Prostate gland (tissue), 2 donors: ENCODE measurements around the gene ZNF292.

Source experiments
- POLR2A ChIP-seq: fragments of 450-650 bp; IDR thresholded peaks from one replicate; pipeline ENCODE4 v1.6.1; 2016; ENCODE audit warnings: antibody characterized with exemption, mild to moderate bottlenecking
- POLR2AphosphoS5 ChIP-seq: sonication (generic); formaldehyde crosslinking; IDR thresholded peaks from one replicate; pipeline ENCODE4 v1.6.1; 2017; ENCODE audit warnings: antibody characterized with exemption
- TF ChIP-seq, protein P1 (sequence below), 4 experiments: fragments of 200-600 bp in 2 of 4; fragments of 450-650 bp in 2 of 4; sonication (generic) in 2 of 4; IDR thresholded peaks; 1 replicate in 3 of 4; 2 replicates in 1 of 4; pipeline ENCODE4 v1.5.1; 2016 to 2019; ENCODE audit warnings: antibody characterized with exemption in 4 of 4, mild to moderate bottlenecking in 2 of 4, moderate library complexity in 2 of 4

DNA sequence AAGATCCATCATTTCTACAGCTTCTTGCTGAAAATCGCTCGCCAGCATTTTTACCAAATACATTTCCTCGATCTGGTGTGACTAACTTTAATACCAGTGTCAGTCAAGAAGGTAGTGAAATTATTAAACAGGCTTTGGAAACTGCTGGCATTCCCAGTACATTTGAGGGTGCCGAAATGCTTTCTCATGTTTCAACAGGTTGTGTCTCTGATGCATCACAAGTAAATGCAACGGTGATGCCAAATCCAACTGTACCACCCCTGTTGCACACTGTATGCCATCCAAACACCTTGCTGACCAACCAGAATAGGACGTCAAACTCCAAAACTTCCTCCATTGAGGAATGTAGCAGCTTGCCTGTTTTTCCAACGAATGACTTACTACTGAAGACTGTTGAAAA is 102.6 kb downstream of the ZNF292 start:
- TF ChIP-seq, protein P1, sequence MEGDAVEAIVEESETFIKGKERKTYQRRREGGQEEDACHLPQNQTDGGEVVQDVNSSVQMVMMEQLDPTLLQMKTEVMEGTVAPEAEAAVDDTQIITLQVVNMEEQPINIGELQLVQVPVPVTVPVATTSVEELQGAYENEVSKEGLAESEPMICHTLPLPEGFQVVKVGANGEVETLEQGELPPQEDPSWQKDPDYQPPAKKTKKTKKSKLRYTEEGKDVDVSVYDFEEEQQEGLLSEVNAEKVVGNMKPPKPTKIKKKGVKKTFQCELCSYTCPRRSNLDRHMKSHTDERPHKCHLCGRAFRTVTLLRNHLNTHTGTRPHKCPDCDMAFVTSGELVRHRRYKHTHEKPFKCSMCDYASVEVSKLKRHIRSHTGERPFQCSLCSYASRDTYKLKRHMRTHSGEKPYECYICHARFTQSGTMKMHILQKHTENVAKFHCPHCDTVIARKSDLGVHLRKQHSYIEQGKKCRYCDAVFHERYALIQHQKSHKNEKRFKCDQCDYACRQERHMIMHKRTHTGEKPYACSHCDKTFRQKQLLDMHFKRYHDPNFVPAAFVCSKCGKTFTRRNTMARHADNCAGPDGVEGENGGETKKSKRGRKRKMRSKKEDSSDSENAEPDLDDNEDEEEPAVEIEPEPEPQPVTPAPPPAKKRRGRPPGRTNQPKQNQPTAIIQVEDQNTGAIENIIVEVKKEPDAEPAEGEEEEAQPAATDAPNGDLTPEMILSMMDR (IDR thresholded peaks at IDR 0.05) = no peak
- TF ChIP-seq POLR2A (no peak), POLR2AphosphoS5 (no peak)
